Activated CD8-positive, alpha-beta memory T cell treated with anti-CD3 and anti-CD28 coated beads, Interleukin-2, amount 10 ng/mL, durations not matched to agents 7 days and 5 days (primary cell): ENCODE results near the gene TANC2. TPM values are rescaled to one million over a fixed set of nuclear protein-coding genes. Genes with fewer than 3 reads are reported as not detected.

Source experiments
- ATAC-seq: fragments of 150-1000 bp; cut with Tn5 transposase; one replicate; pipeline ENCODE4 v1.10.0; 2021; ENCODE audit warnings: moderate library complexity
- CTCF ChIA-PET: fragments of 350-600 bp; sonication (Branson Sonifier 250); formaldehyde crosslinking; loops from one replicate; lab custom pipeline; 2021; ENCODE audit warnings: antibody characterized with exemption; lab: Charles Lee
- DNase-seq: peaks from one replicate; pipeline ENCODE4 v3.0.0-alpha.2; 2020
- H3K27ac Mint-ChIP-seq: one replicate; pipeline ENCODE4 v1.8.0; 2021; ENCODE audit warnings: mild to moderate bottlenecking, mixed read lengths
- H3K27me3 Mint-ChIP-seq: one replicate; pipeline ENCODE4 v1.8.0; 2021; ENCODE audit warnings: mixed read lengths
- H3K36me3 Mint-ChIP-seq: one replicate; pipeline ENCODE4 v1.8.0; 2021; ENCODE audit warnings: mild to moderate bottlenecking, mixed read lengths
- H3K4me1 Mint-ChIP-seq: one replicate; pipeline ENCODE4 v1.8.0; 2021; ENCODE audit warnings: mixed read lengths
- H3K4me3 Mint-ChIP-seq: one replicate; pipeline ENCODE4 v1.8.0; 2021; ENCODE audit warnings: mild to moderate bottlenecking, moderate library complexity, mixed read lengths
- H3K9me3 Mint-ChIP-seq: one replicate; pipeline ENCODE4 v1.8.0; 2022; ENCODE audit warnings: low read depth, mixed read lengths
- total RNA-seq, 2 experiments: library from RNA; stranded (reverse); gene quantifications; one replicate each; pipeline ENCODE4 v1.2.3, GENCODE V29; 2021

Gene TANC2
- total RNA-seq: 10 to 100 TPM in 1 of 2 experiments, 1 to 10 TPM in 1; 8.7 to 26.2 TPM

- peak; percentile 74 for ATAC-seq
- CTCF ChIA-PET: interaction anchor here (0.6 to 1.0 kb wide), 3 partner anchors 441 to 655 kb away, joined by 3 to 4 read pairs (median 3); no protein-coding TSS in a partner anchor
Measured at GRCh38 chr17:62965686-62966425, at the start of gene TANC2. Gene TANC2 (plus strand): TSS chr17:62966235. CDS start chr17:63009560, 43,325 bp downstream.

GRCh38 chr17:62916684-62917571, 49.1 kb upstream of the TANC2 start:
- ATAC-seq (no peak), DNase-seq (no peak)
- CTCF ChIA-PET: no interaction called here
- Mint-ChIP-seq H3K36me3 (no peaks in the 10 kb centered on the region), H3K27ac (no peak overlapping the region), H3K9me3 (no peaks in the 10 kb centered on the region), H3K4me3 (no peak overlapping the region), H3K27me3 (peaks cover 24% of the 10 kb centered on the region), H3K4me1 (no peaks in the 10 kb centered on the region)

More at GRCh38 chr17:62965686-62966425, at the start of gene TANC2:
- peak; percentile 91 for DNase-seq
- Mint-ChIP-seq H3K27me3 (peaks cover 59% of the 10 kb centered on the region), H3K4me1 (peaks cover 31% of the 10 kb centered on the region), H3K27ac (peak within 1 kb of the TSS; percentile 92), H3K4me3 (peak within 1 kb of the TSS; percentile 85), H3K9me3 (no peaks in the 10 kb centered on the region), H3K36me3 (no peaks in the 10 kb centered on the region)

GRCh38 chr17:62919388-62919787, 46.6 kb upstream of the TANC2 start:
- Mint-ChIP-seq H3K27me3 (peaks cover 25% of the 10 kb centered on the region), H3K9me3 (no peaks in the 10 kb centered on the region), H3K27ac (no peak overlapping the region), H3K4me3 (no peak overlapping the region), H3K36me3 (no peaks in the 10 kb centered on the region), H3K4me1 (no peaks in the 10 kb centered on the region)
- CTCF ChIA-PET: no interaction called here
- no peak for ATAC-seq
- DNase-seq: no peak

GRCh38 chr17:62920300-62920699, 45.7 kb upstream of the TANC2 start:
- no peak overlapping the region for H3K27ac Mint-ChIP-seq
- ATAC-seq: no peak
- H3K4me1 Mint-ChIP-seq: no peaks in the 10 kb centered on the region

GRCh38 chr17:62921817-62922216, 44.2 kb upstream of the TANC2 start:
- no peak overlapping the region for H3K27ac Mint-ChIP-seq
- ATAC-seq: no peak
- H3K9me3 Mint-ChIP-seq: no peaks in the 10 kb centered on the region
- CTCF ChIA-PET: no interaction called here
- no peak for DNase-seq
- no peaks in the 10 kb centered on the region for H3K4me1 Mint-ChIP-seq
- H3K27me3 Mint-ChIP-seq: peaks cover 22% of the 10 kb centered on the region
- no peak overlapping the region for H3K4me3 Mint-ChIP-seq
- H3K36me3 Mint-ChIP-seq: no peaks in the 10 kb centered on the region

More at GRCh38 chr17:62920300-62920699, 45.7 kb upstream of the TANC2 start:
- DNase-seq: no peak
- H3K4me3 Mint-ChIP-seq: no peak overlapping the region
- H3K9me3 Mint-ChIP-seq: no peaks in the 10 kb centered on the region
- CTCF ChIA-PET: no interaction called here
- H3K36me3 Mint-ChIP-seq: no peaks in the 10 kb centered on the region
- H3K27me3 Mint-ChIP-seq: peaks cover 20% of the 10 kb centered on the region

DNA sequence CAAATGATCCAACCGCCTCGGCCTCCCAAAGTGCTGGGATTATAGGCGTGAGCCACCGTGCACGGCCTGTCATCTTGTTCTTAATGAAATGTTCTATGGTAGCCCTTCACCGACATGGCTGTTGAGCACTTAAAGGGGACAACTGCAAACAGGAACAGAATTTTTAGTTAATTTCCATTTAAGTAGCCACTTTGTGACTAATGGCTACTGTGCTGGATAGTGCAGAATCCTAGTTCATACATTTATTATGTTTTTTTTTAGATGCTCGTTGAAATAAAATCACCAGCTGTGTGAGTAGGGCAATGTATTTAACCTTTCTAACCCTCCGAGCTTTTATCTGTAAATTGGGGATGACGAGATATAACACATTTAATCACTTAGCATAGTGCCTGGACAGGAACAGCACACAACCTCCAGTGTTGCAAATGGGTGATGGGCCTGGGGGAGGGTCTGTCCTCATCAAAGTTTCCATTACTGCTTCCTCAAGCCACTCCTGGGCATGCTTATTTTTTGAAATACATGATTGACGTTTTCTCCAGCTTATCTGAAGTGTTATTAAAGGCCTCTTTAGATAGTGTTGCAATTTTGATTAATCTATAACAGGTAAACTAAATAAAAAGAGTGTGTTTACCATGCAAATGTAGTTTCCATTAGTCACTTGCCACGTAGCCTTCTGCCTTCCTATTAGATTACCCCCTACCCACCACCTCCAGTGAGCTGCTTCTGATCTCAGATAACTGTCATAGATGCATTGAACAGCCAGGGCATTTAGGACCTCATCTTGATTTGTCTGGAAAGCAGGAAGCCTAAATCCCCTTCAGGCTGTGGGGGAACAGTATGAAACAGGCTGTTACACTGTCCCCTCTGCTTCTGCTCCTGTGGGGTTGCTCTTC, 42.5 kb upstream of the TANC2 start:
- ATAC-seq: no peak
- no peak for DNase-seq
- Mint-ChIP-seq H3K9me3 (no peaks in the 10 kb centered on the region), H3K4me3 (no peak overlapping the region), H3K27me3 (peaks cover 27% of the 10 kb centered on the region), H3K27ac (no peak overlapping the region), H3K36me3 (no peaks in the 10 kb centered on the region), H3K4me1 (no peaks in the 10 kb centered on the region)
- CTCF ChIA-PET: no interaction called here

DNA sequence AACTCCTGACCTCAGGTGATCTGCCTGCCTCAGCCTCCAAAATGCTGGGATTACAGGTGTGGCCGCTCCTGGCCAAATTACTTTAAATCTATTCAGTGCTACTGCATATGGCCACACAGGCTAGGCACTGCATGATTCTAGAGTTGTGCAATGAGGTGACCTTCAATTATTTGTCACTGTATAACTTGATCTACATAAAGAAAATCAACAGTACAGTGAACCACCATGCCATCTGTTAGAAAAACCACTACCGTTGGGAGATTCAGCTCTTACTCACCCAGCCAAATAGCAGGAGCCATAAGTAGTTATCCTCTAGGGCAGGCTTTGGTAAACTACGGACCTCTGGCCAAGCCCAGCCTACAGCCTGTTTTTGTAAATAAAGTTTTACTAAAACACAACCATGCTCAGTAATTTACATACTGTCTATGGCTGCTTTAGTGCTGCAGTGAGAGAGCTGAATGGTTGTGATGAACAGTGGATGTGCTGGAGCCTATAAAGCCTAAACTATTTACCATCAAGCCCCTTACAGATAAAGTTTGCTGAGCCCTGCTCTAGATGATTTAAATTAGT, 40.7 kb upstream of the TANC2 start:
- Mint-ChIP-seq H3K4me1 (no peaks in the 10 kb centered on the region), H3K9me3 (no peaks in the 10 kb centered on the region), H3K36me3 (no peaks in the 10 kb centered on the region), H3K4me3 (no peak overlapping the region), H3K27ac (no peak overlapping the region), H3K27me3 (peaks cover 26% of the 10 kb centered on the region)
- DNase-seq (no peak), ATAC-seq (no peak)
- CTCF ChIA-PET: no interaction called here

DNA sequence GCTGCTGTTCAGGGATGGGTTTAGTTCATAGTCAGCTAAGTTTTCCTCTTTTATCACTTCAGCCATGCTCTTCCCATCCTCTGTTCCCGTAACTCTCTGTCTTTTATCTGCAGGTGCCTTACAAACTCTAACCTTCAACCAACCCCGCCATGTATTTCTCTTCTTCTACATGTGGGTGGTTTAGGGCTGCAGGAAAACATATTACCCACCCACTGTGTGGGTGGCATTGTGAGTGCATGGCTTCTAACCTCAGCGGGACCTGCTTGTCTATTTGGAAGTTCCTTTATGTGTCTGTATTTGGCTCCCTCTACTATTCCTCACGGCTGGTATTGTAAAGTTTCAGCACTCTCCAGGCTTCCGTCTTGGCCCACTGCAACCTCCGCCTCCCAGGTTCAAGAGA, 39.0 kb upstream of the TANC2 start:
- Mint-ChIP-seq H3K9me3 (no peaks in the 10 kb centered on the region), H3K36me3 (no peaks in the 10 kb centered on the region), H3K4me1 (no peaks in the 10 kb centered on the region), H3K27me3 (peaks cover 32% of the 10 kb centered on the region), H3K4me3 (no peak overlapping the region), H3K27ac (no peak overlapping the region)
- CTCF ChIA-PET: no interaction called here
- no peak for DNase-seq
- ATAC-seq: no peak

DNA sequence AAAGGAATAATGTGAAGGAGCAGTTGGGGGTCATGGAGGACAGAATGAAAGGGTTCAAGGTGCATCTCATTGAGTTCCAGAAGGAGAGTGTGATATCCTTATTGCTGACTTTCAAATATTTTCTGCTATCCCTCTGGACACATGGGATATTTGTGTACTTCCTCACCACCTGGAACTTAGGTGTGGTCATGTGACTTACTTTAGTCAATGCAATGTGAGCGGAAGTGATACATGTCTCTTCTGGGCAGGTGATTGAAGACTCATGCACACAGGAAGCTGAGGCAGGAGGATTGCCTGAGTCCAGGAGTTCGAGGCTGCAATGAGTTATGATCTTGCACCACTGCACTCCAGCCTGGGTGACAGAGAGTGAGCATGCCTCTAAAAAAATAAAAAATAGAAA, 36.7 kb upstream of the TANC2 start:
- ATAC-seq: no peak
- Mint-ChIP-seq H3K9me3 (no peaks in the 10 kb centered on the region), H3K27ac (no peak overlapping the region), H3K4me3 (no peak overlapping the region), H3K36me3 (no peaks in the 10 kb centered on the region), H3K4me1 (no peaks in the 10 kb centered on the region), H3K27me3 (peaks cover 29% of the 10 kb centered on the region)
- DNase-seq: no peak
- CTCF ChIA-PET: no interaction called here

DNA sequence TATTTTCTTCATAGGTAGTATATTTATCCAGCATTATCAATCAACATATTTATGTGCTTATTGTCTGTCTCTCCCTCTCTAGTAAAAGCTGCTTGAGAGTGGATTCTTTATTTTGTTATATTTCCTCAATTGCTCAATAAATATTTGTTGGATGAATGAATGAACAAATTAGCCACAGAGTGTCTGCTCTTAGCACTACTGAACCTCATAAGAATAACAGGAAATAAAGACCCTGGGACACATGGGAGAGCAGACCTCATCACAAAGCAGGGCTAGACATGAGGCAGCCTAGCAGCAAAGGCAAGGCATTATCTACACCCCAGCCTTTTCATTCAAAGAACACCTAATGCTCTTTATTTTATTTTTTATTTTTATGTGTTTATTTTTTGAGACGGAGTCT, 34.9 kb upstream of the TANC2 start:
- CTCF ChIA-PET: no interaction called here
- no peak for DNase-seq
- Mint-ChIP-seq H3K27me3 (peaks cover 31% of the 10 kb centered on the region), H3K27ac (no peak overlapping the region), H3K9me3 (no peaks in the 10 kb centered on the region), H3K36me3 (no peaks in the 10 kb centered on the region), H3K4me3 (no peak overlapping the region), H3K4me1 (no peaks in the 10 kb centered on the region)
- ATAC-seq: no peak

- ATAC-seq: no peak
- H3K27ac Mint-ChIP-seq: no peak overlapping the region
- no peak for DNase-seq
- no peaks in the 10 kb centered on the region for H3K4me1 Mint-ChIP-seq
- H3K9me3 Mint-ChIP-seq: no peaks in the 10 kb centered on the region
- CTCF ChIA-PET: no interaction called here
- no peak overlapping the region for H3K4me3 Mint-ChIP-seq
- no peaks in the 10 kb centered on the region for H3K36me3 Mint-ChIP-seq
- H3K27me3 Mint-ChIP-seq: peaks cover 36% of the 10 kb centered on the region
Measured at GRCh38 chr17:62933501-62934385, 32.3 kb upstream of the TANC2 start.

- Mint-ChIP-seq H3K9me3 (peaks cover 2% of the 10 kb centered on the region), H3K4me1 (no peaks in the 10 kb centered on the region), H3K4me3 (no peak overlapping the region), H3K27ac (no peak overlapping the region), H3K27me3 (peaks cover 44% of the 10 kb centered on the region), H3K36me3 (no peaks in the 10 kb centered on the region)
- CTCF ChIA-PET: no interaction called here
- ATAC-seq: no peak
- no peak for DNase-seq
Measured at GRCh38 chr17:62935098-62935497, 30.9 kb upstream of the TANC2 start.
